Transverse colon (tissue), 4 donors: ENCODE data around the gene CACNA2D4. TPM values are rescaled to one million over a fixed set of nuclear protein-coding genes. Genes with fewer than 3 reads are reported as not detected.

Source experiments
- DNase-seq: peaks from one replicate; pipeline ENCODE4 v3.0.0-alpha.2; 2019
- H3K27ac ChIP-seq, 4 donors: fragments of 200-600 bp; sonication (generic); 2 replicates each; pipeline ENCODE4 v1.5.1; 2016 to 2018; ENCODE audit warnings: inconsistent platforms in 4 of 4
- H3K27me3 ChIP-seq: fragments of 200-600 bp; sonication (generic); 2 replicates; pipeline ENCODE4 v1.5.1; 2017; ENCODE audit warnings: inconsistent platforms
- H3K36me3 ChIP-seq, 4 donors: fragments of 200-600 bp; sonication (generic); 2 replicates each; pipeline ENCODE4 v1.5.1; 2017 to 2019; ENCODE audit warnings: inconsistent platforms in 4 of 4
- H3K4me1 ChIP-seq, 4 donors: fragments of 200-600 bp; sonication (generic); 2 replicates each; pipeline ENCODE4 v1.5.1; 2017 to 2020; ENCODE audit warnings: inconsistent platforms in 4 of 4
- H3K4me3 ChIP-seq, 4 donors: fragments of 200-600 bp; sonication (generic); 1 replicate in 1 of 4; 2 replicates in 3 of 4; pipeline versions ENCODE4 v1.5.1 to v1.6.1; 2017 to 2019; ENCODE audit warnings: inconsistent platforms in 4 of 4
- H3K9me3 ChIP-seq, 2 donors: fragments of 200-600 bp; sonication (generic); 2 replicates each; pipeline ENCODE4 v1.5.1; 2017 to 2019; ENCODE audit warnings: inconsistent platforms in 2 of 2
- EP300 ChIP-seq: sonication (generic); formaldehyde crosslinking; IDR thresholded peaks from one replicate; pipeline ENCODE4 v1.6.1; 2017; ENCODE audit warnings: antibody characterized with exemption, low read depth
- POLR2A ChIP-seq: fragments of 450-650 bp; IDR thresholded peaks from one replicate; pipeline ENCODE4 v1.6.1; 2016; ENCODE audit warnings: antibody characterized with exemption, mild to moderate bottlenecking, moderate library complexity
- POLR2AphosphoS5 ChIP-seq, 3 donors: sonication (generic); formaldehyde crosslinking; IDR thresholded peaks; one replicate each; pipeline ENCODE4 v1.6.1; 2016; ENCODE audit warnings: antibody characterized with exemption in 3 of 3
- WGBS, 2 donors: methylation state at CpG; one replicate each; pipeline ENCODE4 v1.1.5; 2018; ENCODE audit warnings: low coverage in 1 of 2; 5-methylcytosine and 5-hydroxymethylcytosine counted together
- in situ Hi-C, 4 donors: fragments of 200-750 bp; cut with MboI; loops; one replicate each; pipeline versions ENCODE4 v1.15.0 to v1.15.1; 2017; ENCODE audit warnings: low sequenced_read_pairs in 3 of 4, low pct_ligation_motif_present in 1 of 4, low pct_unique_long_range_greater_than_20kb in 1 of 4
- intact Hi-C: fragments of 100-400 bp; cut with DNase I; formaldehyde crosslinking; loops from one replicate; pipeline ENCODE4 v1.15.1; 2023; ENCODE audit warnings: low total_unique reads
- total RNA-seq, 4 donors: library from RNA; depleted of rRNA; stranded (reverse); fragments of >200 nt; gene quantifications; one replicate each; pipeline ENCODE4 v1.1.0, GENCODE V29; 2016
- TF ChIP-seq, protein P1 (sequence below), 5 experiments: fragments of 200-600 bp in 3 of 5; fragments of 450-650 bp in 2 of 5; sonication (generic) in 3 of 5; IDR thresholded peaks; 1 replicate in 2 of 5; 2 replicates in 3 of 5; pipeline ENCODE4 v1.5.1; 2016 to 2017; ENCODE audit warnings: antibody characterized with exemption in 5 of 5, inconsistent platforms in 3 of 5, mild to moderate bottlenecking in 2 of 5, moderate library complexity in 1 of 5

Gene CACNA2D4
- total RNA-seq, 4 donors from 2014 or later: 6.5 to 22.8 (median 7.2) TPM; not detected in 1

DNA sequence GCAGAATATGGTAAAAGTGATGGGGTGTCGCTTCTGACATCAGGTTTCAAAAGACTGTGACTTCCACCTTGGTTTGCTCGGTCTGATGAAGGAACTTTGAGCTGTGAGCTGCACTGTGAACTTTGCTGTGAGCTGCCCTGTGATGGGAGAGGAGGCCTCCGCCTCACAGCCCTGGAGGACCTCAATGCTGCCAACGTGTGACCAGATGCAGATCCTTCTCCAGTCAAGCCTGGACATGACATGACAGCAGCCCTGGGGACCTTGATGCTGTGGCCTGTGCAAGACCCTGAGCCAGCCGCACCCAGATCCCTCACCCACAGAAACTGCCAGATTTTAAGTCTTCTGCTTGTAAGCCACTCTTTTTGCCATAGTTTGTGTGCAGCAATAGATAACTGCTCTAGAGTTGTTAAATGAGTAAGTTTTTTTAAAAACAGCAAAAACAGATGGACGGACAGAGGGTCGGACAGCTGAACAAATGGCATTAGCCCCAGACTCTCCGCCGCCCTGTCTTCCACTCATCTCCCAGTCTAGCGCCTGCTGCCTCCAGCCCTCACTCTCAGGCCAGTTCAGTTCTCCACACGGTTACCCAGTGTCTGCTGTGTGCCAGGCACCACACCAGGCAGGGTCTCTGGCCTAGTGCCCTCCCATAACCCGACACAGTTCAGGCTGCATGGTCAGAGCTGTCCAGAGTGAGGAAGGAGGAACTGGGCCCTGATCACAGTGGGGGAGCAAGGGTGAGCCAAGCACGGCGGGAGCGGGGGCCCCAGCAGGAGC lies 111.2 kb downstream of the CACNA2D4 start:
- no peak overlapping the region for H3K4me3 ChIP-seq
- TF ChIP-seq POLR2AphosphoS5 (IDR thresholded peaks at IDR 0.05) (no peak), POLR2A (no peak), EP300 (no peak)
- TF ChIP-seq, protein P1, sequence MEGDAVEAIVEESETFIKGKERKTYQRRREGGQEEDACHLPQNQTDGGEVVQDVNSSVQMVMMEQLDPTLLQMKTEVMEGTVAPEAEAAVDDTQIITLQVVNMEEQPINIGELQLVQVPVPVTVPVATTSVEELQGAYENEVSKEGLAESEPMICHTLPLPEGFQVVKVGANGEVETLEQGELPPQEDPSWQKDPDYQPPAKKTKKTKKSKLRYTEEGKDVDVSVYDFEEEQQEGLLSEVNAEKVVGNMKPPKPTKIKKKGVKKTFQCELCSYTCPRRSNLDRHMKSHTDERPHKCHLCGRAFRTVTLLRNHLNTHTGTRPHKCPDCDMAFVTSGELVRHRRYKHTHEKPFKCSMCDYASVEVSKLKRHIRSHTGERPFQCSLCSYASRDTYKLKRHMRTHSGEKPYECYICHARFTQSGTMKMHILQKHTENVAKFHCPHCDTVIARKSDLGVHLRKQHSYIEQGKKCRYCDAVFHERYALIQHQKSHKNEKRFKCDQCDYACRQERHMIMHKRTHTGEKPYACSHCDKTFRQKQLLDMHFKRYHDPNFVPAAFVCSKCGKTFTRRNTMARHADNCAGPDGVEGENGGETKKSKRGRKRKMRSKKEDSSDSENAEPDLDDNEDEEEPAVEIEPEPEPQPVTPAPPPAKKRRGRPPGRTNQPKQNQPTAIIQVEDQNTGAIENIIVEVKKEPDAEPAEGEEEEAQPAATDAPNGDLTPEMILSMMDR (IDR thresholded peaks at IDR 0.05): no peak
- no peaks in the 10 kb centered on the region for H3K36me3 ChIP-seq
- no peaks in the 10 kb centered on the region for H3K27me3 ChIP-seq
- intact Hi-C loops: loop anchor here (5.0 kb wide), 1 partner anchor 110 kb away; the partner anchor contains the start of gene CACNA2D4
- no peak for DNase-seq
- peaks cover 0 to 4% (median 0%) of the 10 kb centered on the region in 4 donors for H3K4me1 ChIP-seq
- no peak overlapping the region for H3K27ac ChIP-seq
- 70 to 93% methylated on average over 2 to 15 of the region's 15 CpGs for WGBS, 2 donors
- H3K9me3 ChIP-seq: no peaks in the 10 kb centered on the region
- in situ Hi-C loops: loop anchor here (5.0 to 25.0 kb wide), 3 partner anchors 128 to 230 kb away; no protein-coding TSS in a partner anchor

DNA sequence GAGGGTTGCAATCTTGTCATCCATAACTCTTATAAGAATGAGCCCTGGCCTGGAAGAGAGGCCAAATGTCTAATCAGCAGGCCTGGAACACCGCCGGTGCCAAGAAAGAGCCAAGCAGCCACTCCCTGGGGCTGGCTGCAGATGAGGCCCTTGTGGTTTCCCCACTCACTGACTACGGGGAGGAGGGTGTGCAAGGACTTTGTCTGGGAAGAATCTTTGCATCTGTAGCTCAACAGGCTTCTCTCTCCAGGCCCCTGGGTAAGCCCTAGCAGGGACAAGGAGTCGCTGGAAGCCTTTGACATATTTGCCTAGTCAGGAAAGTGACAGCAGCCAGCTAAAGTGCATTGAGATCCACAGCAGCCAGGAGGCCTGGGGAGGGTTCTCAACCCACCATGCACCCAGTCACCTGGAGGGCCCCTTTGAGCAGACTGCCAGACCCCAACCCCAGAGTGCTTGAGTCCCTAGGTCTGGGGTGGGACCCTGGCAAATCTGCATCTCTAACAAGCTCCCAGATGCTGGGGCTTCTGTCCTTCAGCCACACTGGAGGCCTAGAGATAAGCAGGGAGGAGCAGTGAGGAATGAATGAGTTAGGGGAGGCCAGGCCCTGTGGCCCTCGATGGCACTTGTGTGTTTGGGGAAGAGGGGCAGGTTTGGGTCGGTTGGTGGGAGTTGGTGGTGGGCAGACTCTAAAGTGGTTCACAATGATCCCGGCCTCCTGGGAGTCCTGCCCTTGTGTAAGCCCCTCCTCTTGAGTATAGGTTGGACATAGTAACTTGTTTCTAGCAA lies 112.0 kb downstream of the CACNA2D4 start:
- in situ Hi-C loops: loop anchor here (5.0 to 25.0 kb wide), 3 partner anchors 128 to 231 kb away; no protein-coding TSS in a partner anchor
- DNase-seq: no peak
- peaks cover 0 to 4% (median 0%) of the 10 kb centered on the region in 4 donors for H3K4me1 ChIP-seq
- WGBS, 2 donors: 72% methylated on average over 7 of the region's 7 CpGs; no CpG with 5 or more reads in 1 of the 2 donors
- intact Hi-C loops: loop anchor here (5.0 kb wide), 1 partner anchor 111 kb away; the partner anchor contains the start of gene CACNA2D4
- no peak overlapping the region for H3K27ac ChIP-seq
- H3K27me3 ChIP-seq: no peaks in the 10 kb centered on the region
- no peaks in the 10 kb centered on the region for H3K36me3 ChIP-seq
- no peak for TF ChIP-seq EP300
- no peak for TF ChIP-seq POLR2AphosphoS5 (IDR thresholded peaks at IDR 0.05)
- TF ChIP-seq, protein P1 (IDR thresholded peaks at IDR 0.05): no peak
- TF ChIP-seq POLR2A: no peak
- H3K4me3 ChIP-seq: no peak overlapping the region
- H3K9me3 ChIP-seq: no peaks in the 10 kb centered on the region

DNA sequence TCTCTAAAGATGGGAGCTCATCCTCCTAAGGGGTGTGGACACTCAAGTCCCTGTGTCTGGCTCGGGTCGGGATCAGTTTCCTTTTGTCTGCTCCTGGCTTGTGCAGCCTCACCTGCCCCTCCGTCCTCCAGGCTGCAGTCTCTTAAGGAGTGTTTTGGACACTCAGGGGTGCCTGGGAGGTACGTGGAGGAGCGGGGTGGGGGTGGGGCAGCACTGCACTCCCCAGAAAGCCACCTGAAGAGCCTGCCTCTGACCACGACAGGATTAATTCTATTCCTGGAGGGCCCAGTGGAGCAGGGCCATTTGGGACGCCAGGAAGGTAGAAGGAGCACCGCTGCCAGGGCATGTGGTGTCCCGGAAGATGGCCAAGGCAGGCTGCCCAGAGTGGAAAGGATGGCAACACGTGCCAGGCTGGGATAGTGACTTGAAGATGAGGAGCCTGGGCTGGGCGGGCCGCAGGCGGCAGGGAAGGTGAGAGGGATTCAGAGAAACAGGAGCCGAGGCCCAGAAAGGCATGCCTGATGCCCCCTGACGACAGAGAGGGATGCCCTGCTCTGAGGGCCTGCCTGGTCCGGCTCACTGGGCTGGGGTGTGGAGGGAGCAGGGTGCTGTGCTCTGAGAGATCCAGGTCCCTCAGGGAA lies 112.9 kb downstream of the CACNA2D4 start:
- Histone ChIP-seq H3K27me3 (no peaks in the 10 kb centered on the region), H3K27ac (no peak overlapping the region), H3K36me3 (no peaks in the 10 kb centered on the region), H3K4me1 (peaks cover 0 to 4% (median 0%) of the 10 kb centered on the region in 4 donors), H3K4me3 (no peak overlapping the region), H3K9me3 (no peaks in the 10 kb centered on the region)
- no peak for TF ChIP-seq POLR2A
- TF ChIP-seq, protein P1 (IDR thresholded peaks at IDR 0.05): no peak
- TF ChIP-seq POLR2AphosphoS5 (IDR thresholded peaks at IDR 0.05): no peak
- TF ChIP-seq EP300: no peak
- DNase-seq: no peak
- in situ Hi-C loops (loop anchor here (5.0 to 25.0 kb wide), 3 partner anchors 129 to 232 kb away; no protein-coding TSS in a partner anchor), intact Hi-C loops (loop anchor here (5.0 kb wide), 1 partner anchor 112 kb away; the partner anchor contains the start of gene CACNA2D4)
- 96 to 98% methylated on average over 9 to 16 of the region's 16 CpGs for WGBS, 2 donors
